ENCODE data around the gene B2M. TPM values are rescaled to one million over a fixed set of nuclear protein-coding genes. Genes with fewer than 3 reads are reported as not detected.
"Not testable (repeated sequence)": the region's sequence is repeated elsewhere in the genome, so short reads cannot be mapped to it uniquely, and the experiment has no call there.

B2M gene
- total RNA-seq, 1 donor from 2014 or later = 2,630 TPM

DNA sequence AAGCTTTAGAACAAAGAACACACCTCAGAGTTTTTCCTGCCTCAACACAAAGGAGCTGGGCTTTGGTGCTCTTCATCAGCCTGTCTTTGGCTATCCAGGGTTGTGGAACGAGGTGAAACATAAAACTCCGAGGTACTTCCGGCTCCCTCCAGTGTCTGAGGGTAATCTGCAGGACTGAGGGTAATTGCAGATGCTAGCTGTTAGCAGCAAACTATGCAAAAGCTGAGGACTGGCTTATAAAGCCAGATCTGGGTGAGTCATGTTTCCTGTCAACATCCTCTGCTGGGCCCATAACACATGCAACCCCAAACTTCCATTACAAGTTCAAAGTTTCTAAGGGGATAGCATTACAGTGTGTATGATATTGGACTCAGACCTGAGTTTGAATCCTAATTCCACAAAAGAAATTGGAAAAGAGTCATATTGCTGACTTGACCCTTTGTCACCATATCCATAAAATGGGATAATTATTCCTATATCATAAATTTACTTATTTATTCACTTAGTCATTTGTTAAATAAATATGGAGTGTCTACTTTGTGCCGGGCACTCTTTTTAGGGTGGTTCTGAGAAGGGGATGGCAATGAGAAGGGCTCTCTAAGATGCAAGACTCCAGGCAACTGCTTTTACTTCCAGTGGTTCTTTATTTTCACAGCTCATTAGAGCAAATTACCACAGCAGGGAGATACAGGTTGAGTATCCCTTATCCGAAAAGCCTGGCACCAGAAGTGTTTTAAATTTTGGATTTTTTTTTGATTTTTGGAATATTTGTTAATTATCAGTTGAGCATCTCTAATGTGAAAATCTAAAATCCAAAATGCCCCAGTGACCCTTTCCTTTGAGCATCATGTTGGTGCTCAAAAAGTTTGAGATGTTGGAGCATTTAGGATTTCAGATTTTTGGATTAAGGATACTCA lies 15.5 kb downstream of the B2M start:
- no peak for DNase-seq (ENCODE audit: extremely low spot score in 2 of 2)
- Histone ChIP-seq H3K36me3 (no peaks in the 10 kb centered on the region), H3K4me1 (peaks cover 51% of the 10 kb centered on the region), H3K27me3 (no peaks in the 10 kb centered on the region), H3K27ac (peak overlapping the region; percentile 99), H3K4me3 (peak overlapping the region in 1 of 2 donors; percentile 1), H3K9me3 (no peaks in the 10 kb centered on the region)
- TF ChIP-seq CTCF (IDR thresholded peaks at IDR 0.05) = no peak
- TF ChIP-seq POLR2AphosphoS5 (IDR thresholded peaks at IDR 0.05; ENCODE audit: insufficient read depth in 1 of 2, low read depth in 1 of 2) = peak; percentile 22 to 80
- no peak for TF ChIP-seq POLR2A (IDR thresholded peaks at IDR 0.05)
- intact Hi-C loops (cut with DNase I) = loop anchor here (5.0 kb wide), 1 partner anchor 65 kb away; the partner anchor contains the start of gene SPG11

- Histone ChIP-seq H3K9me3 (no peaks in the 10 kb centered on the region), H3K4me3 (peak overlapping the region in 1 of 2 donors; percentile 88), H3K27ac (peak overlapping the region; percentile 99), H3K36me3 (no peaks in the 10 kb centered on the region), H3K4me1 (peaks cover 51% of the 10 kb centered on the region), H3K27me3 (no peaks in the 10 kb centered on the region)
- TF ChIP-seq POLR2A (IDR thresholded peaks at IDR 0.05) = no peak
- TF ChIP-seq POLR2AphosphoS5 (IDR thresholded peaks at IDR 0.05; ENCODE audit: insufficient read depth in 1 of 2, low read depth in 1 of 2) = no peak
- TF ChIP-seq CTCF (IDR thresholded peaks at IDR 0.05) = no peak
- DNase-seq (ENCODE audit: extremely low spot score in 2 of 2) = no peak
- intact Hi-C loops (cut with DNase I) = loop anchor here (2.0 to 5.0 kb wide), 2 partner anchors 17 to 65 kb away; partner anchors contain the start of genes B2M, PATL2 and SPG11
Measured at GRCh38 chr15:44727485-44728231, 16.3 kb downstream of the B2M start.

GRCh38 chr15:44728232-44728575 lies 16.9 kb downstream of the B2M start:
- H3K27me3 ChIP-seq; H3K36me3 ChIP-seq; DNase-seq (ENCODE audit: extremely low spot score in 2 of 2); H3K9me3 ChIP-seq: not testable (repeated sequence)
- Histone ChIP-seq H3K4me3 (peak overlapping the region; percentile 88 to 91), H3K27ac (peak overlapping the region; percentile 99), H3K4me1 (peaks cover 51% of the 10 kb centered on the region)
- intact Hi-C loops (cut with DNase I) = loop anchor here (2.0 to 5.0 kb wide), 2 partner anchors 17 to 66 kb away; partner anchors contain the start of genes B2M, PATL2 and SPG11

DNA sequence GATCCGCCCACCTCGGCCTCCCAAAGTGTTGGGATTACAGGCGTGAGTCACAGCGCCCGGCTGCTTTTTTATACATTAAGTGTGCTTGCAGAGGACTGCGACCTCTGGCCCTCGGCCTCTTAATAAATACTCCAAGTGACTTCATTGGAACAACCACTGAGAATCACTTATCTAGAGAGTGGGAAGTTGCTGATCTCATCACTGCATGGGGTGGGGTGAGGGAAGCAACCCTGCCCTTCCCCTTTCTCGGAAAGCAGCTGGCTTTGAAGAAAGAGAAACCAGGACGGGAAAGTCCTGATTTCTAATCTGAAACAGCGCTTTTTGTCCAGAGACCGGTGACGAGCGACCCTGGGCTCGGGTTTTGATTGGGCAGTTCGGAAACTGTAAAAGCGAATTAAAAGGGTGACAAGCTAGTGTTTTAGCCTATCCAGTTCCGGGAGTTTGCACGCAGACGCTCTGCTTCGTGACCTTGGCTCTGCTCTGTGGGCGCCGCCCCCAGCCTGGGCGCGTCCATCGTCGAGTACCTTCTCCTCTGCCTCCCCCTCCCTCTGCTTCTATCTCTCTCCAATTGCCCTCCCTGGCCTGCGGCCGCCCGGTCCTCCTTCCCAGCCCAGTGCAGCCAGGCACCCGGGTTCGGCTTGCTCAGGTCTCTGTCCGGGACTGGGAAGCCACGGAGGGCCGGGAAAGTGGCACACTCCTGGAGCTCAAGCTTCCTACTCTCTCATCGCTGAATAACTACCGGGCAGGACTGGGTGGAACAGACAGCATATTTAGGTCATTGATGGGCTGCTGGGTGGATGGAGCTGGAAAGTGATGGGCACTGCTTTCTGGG lies 17.5 kb downstream of the B2M start:
- DNase-seq (ENCODE audit: extremely low spot score in 2 of 2) = peak in 1 of 2 donors; percentile 99
- intact Hi-C loops (cut with DNase I) = loop anchor here (2.0 to 5.0 kb wide), 2 partner anchors 18 to 66 kb away; partner anchors contain the start of genes B2M, PATL2 and SPG11
- Histone ChIP-seq H3K9me3 (no peaks in the 10 kb centered on the region), H3K4me3 (peak overlapping the region; percentile 88 to 91), H3K27ac (peak overlapping the region; percentile 99), H3K4me1 (peaks cover 51% of the 10 kb centered on the region), H3K27me3 (no peaks in the 10 kb centered on the region), H3K36me3 (no peaks in the 10 kb centered on the region)
- no peak for TF ChIP-seq CTCF (IDR thresholded peaks at IDR 0.05)
- TF ChIP-seq POLR2A (IDR thresholded peaks at IDR 0.05) = peak in 1 of 2 donors; percentile 83
- TF ChIP-seq POLR2AphosphoS5 (IDR thresholded peaks at IDR 0.05; ENCODE audit: insufficient read depth in 1 of 2, low read depth in 1 of 2) = peak; percentile 98 to 99

Measured in vagina (tissue), 2 donors.